GM18511 (cell line): ENCODE measurements around the gene RFTN1.

ENCODE experiments used
- ATAC-seq: cut with Tn5 transposase; IDR thresholded peaks from one replicate; pipeline ENCODE4 v1.9.1; 2021; ENCODE audit warnings: mild to moderate bottlenecking, moderate library complexity; ENCODE audit not compliant: unreplicated experiment

Gene RFTN1, protein sequence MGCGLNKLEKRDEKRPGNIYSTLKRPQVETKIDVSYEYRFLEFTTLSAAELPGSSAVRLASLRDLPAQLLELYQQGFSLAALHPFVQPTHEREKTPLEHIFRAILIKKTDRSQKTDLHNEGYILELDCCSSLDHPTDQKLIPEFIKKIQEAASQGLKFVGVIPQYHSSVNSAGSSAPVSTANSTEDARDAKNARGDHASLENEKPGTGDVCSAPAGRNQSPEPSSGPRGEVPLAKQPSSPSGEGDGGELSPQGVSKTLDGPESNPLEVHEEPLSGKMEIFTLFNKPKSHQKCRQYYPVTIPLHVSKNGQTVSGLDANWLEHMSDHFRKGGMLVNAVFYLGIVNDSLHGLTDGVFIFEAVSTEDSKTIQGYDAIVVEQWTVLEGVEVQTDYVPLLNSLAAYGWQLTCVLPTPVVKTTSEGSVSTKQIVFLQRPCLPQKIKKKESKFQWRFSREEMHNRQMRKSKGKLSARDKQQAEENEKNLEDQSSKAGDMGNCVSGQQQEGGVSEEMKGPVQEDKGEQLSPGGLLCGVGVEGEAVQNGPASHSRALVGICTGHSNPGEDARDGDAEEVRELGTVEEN

DNA sequence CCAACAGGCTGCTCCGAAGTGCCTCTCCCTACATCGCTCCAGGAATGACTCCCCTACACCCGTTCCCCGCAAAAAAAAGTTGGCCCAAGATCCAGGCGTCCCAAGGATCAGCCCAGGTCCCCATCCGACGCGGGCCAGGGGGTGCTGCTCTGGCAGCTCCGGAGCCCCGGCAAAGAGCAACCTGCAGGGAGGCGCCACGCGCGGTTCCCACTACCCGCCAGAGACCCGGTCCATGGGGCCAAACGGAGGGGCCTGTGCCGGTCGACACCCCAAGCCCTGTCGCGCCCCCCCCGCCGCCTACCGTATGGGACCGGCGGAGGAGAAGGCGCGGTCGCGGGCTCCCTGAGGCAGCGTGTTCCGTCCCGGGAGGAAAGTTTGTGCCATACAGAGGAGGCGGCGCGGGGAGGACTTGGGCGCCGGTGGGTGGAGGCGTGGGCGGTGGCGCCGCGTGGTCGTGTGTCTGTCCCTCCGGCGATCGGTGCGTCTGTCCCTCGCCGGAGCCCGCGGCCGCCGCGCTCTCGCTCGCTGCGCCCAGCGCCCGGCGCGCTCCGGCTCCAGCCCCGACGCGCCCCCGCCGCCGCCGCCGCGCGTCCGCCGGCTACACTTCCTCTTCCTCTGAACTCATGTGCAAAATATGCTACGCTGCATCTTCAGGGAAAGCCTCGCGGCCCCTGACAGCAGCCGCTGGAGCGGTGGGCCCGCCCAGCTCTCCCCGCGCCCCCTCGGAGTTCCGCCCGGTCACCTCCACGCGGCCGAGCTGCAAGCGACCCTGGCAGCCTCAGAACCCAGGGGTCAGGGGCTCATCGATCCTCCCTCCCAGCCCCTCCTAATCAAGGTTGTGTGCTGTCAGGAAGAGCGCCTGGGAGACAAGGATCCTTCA, at the start of gene RFTN1:
TSS of gene RFTN1 (minus strand) at position 559 of the 880 bp plus-strand sequence. CDS start 19,830 bp downstream, outside the sequence.
- ATAC-seq = no peak

DNA sequence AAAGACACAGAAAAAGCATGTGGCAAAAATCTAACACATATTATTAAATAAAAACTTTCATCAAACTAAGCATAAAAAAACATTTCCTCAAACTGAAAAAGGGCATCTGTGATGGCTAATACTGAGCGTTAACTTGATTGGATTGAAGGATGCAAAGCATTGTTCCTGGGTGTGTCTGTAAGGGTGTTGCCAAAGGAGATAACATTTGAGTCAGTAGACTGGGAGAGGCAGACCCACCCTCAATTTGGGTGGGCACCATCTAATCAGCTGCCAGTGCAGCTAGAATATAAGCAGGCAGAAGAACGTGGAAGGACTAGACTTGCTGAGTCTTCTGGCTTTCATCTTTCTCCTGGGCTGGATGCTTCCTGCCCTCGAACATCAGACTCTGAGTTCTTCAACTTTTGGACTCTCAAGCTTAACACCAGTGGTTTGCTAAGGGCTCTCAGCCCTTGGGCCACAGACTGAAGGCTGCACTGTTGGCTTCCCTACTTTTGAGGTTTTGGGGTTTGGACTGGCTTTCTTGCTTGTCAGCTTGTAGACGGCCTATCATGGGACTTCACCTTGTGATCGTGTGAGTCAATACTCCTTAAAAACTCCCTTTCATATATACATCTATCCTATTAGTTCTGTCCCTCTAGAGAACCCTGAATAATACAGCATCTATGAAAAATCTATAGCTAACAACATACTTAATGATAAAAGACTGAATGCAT, 46.3 kb upstream of the RFTN1 start:
- ATAC-seq = no peak

DNA sequence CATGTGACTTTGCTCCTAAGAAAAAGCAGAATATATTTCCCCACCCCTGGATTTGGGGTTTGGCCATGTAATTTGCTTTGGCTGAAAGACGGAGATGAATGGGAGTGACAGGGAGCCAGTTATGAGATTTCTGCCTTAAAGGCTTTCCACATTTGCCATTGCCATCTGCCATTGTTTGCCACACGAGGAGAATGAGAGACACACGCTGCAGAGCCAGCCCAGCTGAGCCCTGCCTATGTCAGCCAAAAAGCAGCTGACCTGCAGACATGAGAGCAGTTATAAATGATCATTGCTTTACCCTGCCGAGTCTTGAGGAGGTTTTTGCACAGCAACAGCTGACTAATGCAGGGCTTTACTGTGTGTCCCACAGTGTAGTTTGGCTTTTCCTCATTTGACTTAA, 40.6 kb upstream of the RFTN1 start:
- ATAC-seq = no peak

DNA sequence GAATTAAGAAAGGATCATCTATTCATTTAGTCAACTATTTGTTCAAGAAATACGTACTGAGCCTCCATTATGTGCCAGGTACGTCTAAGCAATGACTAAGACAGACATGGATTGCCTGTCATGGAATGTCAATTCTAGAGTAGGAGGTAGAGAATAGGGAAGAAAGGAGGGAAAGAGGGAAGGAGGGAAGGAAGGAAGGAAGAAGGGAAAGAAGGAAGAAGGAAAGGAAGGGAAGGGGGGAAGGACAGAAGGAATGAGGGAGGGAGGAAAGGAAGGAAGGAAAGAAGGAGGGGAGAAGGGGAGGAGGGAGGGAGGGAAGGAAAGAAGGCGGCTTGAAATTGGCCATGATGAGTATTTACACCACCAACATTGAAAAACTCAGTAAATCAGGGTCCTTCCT, 39.3 kb upstream of the RFTN1 start:
- no peak for ATAC-seq

DNA sequence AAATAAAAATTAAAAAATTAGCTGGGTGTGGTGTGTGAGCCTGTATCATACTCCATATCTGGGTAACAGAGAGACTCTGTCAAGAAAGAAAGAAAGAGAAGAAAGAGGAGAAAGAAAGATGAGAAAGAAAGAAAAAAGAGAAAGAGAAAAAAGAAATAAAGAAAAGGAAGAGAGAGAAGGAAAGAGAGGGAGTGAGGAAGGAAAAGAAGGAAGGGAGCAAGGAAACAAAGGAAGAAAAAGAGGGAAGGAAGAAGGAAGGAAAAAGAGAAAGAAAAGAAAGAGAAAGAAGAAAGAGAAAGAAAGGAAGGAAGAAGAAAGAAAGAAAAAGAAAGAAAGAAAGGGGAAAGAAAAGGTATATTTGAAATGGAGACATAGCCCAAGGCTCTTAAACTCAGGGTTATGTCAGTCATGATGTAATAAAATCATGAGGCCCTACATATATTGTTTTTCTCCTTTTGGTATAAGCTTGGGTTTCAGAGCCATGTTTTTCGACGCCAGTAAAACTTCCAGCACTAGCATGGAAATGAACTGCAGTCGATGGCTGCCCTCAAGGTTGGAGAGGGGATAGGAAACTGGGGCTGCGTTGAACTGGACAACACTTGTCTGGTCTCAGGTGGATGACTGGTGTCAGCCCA, 38.0 kb upstream of the RFTN1 start:
- no peak for ATAC-seq

DNA sequence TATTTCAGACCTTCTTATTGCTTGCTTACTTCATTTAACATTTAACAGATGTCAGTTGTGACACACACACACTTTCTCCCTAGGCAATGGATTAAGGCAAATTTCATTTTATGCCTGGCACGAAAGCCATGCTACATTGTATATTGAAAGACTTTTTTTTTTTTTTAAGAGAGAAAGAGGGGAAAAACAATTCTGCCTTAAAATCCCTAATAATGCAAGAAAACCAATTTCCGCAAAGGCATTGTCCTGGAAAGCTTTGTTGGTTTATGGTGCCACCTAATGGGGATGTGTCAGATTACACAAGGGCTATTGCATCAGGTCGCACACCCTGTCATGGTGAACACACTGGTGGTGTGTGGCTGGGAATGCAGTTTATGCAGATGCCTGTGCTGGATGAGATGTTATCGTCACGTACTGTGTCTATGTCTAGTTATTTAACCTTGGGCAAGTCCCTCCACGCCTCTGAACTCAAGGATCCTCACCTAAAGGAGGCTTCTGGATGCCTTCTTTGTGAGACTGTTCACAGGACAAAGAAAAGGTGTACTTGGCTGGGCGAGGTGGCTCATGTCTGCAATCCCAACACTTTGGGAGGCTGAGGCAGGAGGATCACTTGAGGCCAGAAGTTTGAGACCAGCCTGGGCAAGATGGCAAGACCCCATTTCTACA, 37.3 kb upstream of the RFTN1 start:
- peak; percentile 93 for ATAC-seq

DNA sequence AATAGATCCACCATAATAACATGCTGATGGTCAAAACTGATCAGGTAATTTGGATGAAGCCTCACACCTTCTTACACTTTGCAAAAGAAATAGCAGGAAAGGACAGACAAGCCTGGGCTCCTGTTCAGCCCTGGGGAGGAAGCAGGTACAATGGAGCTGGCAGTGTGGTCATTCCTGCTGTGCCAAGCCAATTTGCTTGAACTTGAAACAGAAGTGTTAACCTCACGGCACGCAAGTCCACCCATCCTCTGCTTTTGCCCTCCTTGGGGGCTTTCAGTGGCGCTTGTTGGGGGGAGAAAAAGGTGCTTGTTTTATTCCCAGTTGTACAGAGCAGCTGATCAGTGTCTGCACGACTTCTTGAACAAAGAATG, 36.8 kb upstream of the RFTN1 start:
- ATAC-seq = peak; percentile 23

DNA sequence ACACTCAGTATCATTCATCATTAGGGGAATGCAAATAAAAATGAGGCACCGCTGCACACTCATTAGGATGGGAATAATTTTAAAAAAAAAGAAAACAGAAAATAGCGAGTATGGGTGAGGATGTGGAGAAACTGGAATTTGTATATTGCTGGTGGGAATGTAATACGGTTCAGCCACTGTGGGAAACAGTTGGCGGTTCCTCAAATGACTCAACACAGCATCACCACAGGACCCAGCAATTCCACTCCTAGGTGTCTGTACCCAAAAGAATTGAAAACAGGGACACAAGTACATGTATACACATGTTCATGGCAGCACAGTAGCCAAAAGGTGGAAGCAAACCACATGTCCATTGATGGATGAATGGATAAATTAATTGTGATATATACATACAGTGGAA, 35.2 kb upstream of the RFTN1 start:
- ATAC-seq = no peak

DNA sequence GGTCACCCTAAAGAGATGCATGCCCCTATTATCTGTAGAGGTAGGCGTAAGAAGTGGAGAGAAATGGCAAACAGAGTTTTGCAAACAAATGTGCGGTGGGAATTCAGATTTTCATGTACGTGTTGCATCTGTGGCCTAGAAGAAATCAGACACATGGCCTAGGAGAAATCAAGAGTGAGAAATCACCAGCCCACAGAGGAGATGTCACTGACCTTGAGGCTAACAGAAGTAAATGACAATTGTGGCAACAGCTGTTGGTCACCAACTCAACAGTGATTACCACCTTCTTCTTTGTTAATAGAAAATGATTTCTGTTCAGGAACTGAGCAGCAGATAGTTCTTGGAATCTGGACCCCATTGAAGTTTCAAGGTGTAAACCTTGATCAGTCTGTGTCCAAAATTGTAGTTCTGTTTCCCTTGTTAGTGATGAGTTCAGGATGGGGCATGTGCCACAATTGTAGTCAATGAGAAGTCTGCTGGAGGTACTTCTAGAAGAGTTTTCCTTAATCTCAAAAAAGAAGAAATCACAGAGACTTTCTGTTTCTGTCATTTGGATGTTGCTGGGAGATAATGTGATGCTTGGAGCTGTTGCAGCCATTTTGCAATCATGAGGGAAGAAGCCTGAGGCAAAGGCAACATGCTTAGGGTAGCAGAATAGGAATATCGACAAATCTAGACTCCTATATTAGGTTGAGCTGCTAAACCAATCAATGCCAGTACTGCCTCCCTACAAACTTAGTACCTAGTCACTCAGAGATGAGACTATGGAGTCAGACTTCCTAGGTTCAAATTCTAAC, 34.3 kb upstream of the RFTN1 start:
- ATAC-seq = no peak

DNA sequence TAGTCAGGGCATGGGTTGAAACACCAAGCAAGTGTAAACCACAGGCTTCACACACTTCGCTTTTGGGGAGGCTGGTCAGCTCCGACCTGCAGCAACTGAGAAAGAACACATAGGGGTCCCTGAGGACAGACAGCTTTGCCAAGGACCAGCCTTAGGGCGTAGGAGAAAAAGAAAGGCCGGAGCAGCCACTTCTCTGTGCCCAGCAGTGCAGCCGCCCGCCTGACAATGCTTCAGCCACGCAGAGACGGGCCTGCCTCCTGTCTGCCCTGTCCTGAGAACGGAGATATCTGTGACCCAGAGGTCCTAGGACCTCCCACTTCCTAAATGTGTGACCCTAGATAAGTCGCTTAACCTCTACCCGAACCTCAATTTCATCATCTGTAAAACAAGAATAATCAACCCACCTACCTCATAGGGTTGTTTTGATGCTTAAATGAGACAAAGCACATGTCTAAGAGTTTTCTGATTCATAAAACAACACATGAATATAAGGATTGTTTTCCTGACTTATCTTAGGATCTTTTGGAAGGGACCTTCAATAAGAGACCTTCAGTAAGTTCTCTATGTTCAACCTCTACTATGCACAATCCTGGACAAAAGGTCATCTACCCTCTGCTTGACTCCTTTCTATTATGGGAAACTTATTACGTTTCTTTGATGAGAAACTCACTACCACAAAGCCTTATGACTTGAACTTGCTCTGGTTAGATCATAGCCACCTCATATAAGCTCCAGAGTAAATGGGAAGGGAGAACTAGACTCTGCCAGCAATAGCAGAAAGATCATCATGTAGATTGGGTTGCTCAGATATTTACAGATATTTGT, 32.9 kb upstream of the RFTN1 start:
- no peak for ATAC-seq

DNA sequence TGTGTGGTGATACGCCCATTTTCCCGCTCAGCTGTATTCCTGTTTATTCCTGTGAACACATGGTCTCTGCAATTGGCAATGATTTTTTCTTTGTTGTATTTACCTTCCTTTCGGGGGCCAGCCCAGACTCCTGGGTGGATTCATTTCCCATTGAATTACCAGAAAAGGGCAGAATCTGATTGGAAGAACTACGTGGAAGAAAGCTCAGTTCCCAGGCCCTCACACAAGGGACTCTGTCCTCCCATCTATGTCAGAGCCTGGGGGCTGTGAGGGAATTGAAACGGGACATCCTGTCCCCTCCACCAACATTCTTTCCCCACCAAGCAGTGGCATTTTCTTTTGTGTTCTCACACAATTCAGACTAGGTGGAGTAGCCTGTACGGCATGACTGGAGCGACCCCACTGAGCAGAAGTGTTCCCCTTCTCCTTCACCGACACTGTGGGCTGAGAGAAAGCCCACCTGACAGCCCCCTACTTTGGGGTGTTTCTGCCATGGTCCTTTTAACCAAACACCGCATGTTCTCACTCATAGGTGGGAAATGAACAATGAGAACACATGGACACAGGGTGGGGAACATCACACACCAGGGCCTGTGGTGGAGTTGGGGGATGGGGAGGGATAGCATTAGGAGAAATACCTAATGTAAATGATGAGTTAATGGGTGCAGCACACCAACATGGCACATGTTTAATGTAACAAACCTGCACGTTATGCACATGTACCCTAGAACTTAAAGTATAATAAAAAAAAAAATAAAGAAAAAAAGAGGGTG, 32.1 kb upstream of the RFTN1 start:
- ATAC-seq = no peak

DNA sequence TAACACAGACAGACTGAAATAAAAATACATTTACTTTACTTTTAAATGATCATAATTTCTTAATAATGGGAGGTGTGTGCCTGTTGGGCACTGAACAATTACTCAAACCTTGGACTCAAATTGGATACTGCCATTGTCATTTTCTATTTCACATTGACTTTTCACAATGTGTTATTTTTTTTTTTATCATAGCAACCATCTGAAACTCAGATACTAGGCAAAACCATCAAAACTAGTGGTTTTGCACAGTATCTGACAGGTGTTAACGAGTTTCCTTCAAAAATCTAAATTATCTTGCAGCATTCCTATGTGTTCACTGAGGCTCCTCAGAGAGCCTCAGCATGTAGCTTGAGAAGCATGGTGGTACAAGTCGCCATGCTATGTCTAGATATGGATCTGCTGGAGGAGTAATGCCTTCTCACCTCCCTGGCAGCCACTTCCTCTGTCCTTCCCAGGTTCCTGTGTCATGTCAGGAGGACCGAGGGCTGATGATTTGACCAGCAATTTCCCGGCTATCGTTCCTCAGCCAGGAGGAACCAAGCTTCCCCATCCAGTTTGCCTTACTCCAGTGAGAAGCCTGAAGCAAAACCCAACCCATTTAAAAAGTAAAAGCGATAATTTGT, 29.9 kb upstream of the RFTN1 start:
- ATAC-seq = no peak

DNA sequence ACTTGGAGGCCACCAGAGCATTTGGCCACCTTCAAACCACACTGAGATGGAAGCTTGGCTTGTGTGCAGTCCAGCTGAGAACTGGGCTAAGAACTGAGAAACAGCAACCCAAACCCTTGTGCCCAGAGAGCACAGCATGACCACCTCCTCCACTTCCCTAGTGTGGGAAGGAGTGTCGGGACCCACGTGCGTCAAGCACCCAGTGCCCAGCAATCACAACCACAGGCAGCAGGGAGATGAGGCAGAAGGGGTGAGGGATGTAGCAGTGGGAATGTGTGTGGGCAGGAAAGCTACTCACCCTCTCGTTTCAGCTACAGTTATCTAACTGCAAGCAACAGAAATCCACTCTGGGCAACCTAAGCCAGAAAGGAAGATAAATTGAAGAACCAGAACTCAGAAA, 25.0 kb upstream of the RFTN1 start:
- ATAC-seq = no peak

DNA sequence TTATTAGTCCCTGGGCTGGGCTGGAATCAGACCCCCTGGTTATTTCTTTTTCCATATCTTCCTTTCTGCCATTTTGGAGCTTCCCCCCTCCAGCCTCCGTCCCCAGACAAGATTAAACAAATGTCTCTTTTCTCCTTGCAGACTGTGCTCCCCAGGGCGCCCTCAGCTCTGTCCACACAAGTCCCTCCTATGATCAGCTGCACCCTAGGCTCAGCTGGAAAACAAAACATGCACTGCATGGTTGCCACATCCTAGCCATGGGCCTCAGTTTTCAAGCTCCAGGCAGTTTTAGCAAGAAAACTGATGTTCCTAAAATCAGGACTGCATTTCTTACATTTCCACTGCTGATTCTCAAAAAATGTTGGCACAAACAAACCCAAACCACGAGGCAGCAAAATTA, 23.5 kb upstream of the RFTN1 start:
- no peak for ATAC-seq

DNA sequence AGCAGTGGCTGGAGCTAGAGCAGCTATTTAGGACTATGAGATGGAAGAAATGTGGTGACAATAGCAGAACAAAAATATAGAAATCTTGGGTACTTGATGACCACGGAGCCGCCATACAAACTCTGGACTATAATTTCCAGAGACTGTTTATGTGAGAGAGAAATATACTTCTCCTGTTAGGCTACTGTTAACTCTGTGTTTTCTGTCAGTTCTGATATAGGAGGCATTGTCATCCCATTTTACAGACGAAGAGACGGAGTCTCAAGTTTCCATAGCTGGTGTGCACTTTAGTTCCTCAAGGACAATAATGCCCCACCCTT, 22.8 kb upstream of the RFTN1 start:
- no peak for ATAC-seq

DNA sequence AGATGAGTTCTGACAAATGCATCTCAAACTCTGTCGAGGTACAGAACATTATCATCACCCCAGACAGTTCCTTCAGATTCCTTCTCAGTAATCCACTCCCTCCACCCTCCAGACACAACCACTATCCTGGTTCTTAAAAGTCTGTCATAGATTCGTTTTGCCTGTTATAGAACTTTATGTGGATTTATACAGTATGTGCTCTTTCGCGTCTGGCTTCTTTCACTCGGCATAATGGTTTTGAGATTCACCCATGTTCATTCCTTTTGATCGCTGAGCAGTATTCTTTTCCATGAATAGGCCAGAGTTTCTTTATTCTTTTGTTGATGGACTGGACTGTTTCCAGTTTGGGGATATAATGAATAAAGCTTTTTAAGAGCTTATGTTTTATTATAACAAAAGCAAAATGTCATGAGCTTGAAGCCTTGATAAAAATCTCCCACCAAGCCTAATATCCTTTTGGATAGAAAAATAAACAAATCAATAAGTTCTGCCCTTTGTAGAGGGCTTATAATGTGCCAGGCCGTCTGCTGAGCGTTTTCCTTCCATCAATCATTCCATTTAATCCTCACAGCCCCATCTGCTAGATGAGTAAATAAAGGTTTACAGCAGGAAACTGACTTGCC, 21.3 kb upstream of the RFTN1 start:
- no peak for ATAC-seq
